ENCODE results near the gene INHBE. TPM values are rescaled to one million over a fixed set of nuclear protein-coding genes. Genes with fewer than 3 reads are reported as not detected.

The INHBE gene
- total and polyA plus RNA-seq, 2 experiments from 2014 or later: 5.6 to 29.0 TPM

DNA sequence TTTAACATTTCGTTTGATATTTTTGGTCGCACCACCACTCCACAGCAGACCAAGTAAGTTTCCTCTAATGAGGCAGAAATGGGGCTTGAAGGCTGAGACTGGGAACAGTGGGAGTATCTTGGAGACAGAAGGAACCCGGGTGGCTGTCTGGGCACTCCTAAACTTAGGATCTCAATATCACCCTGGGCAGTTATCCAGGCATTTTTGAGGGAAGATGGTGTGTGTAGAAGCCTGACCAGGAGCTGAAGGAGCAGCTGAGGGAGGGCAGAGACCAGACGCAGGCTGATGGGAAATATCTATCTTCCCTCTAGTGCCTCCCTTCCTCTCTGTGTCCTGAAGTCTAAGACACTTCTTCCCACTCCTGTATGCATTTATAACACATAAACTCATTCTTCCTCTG lies 43.5 kb downstream of the INHBE start:
- Histone ChIP-seq H3K36me3 (ENCODE audit: insufficient read depth) (peaks cover 80% of the 10 kb centered on the region), H3K27me3 (ENCODE audit: insufficient read depth) (no peaks in the 10 kb centered on the region), H3K4me1 (ENCODE audit: insufficient read depth) (no peaks in the 10 kb centered on the region), H4K20me1 (replicated peaks; ENCODE audit: insufficient read depth) (peaks cover 34% of the 10 kb centered on the region), H3K4me3 (no peak overlapping the region), H3K4me2 (no peak overlapping the region), H3K9me2 (ENCODE audit: insufficient read depth) (no peaks in the 10 kb centered on the region), H3K79me2 (replicated peaks; ENCODE audit: insufficient read depth) (peaks cover 23% of the 10 kb centered on the region), H3K27ac (ENCODE audit: low read depth) (no peak overlapping the region), H2AFZ (no peak overlapping the region), H3F3A (replicated peaks; ENCODE audit: low read depth) (peaks cover 38% of the 10 kb centered on the region)
- Mint-ChIP-seq H3K9me3 (no peaks in the 10 kb centered on the region), H3K4me1 (peaks cover 2% of the 10 kb centered on the region; the same call in 2 of the 3 replicates), H3K36me3 (ENCODE audit: low read depth) (peaks cover 97% of the 10 kb centered on the region), H3K4me3 (no peak overlapping the region), H3K27ac (peak overlapping the region; percentile 56; the same call in 1 of the 2 replicates), H3K27me3 (ENCODE audit: insufficient read depth, low read depth, poor library complexity) (peaks cover 13% of the 10 kb centered on the region)
- ATAC-seq: no peak
- TF ChIP-seq POLR2AphosphoS5 (IDR thresholded peaks at IDR 0.05; ENCODE audit: low read depth) (no peak), EZH2 (IDR thresholded peaks at IDR 0.05; ENCODE audit: low read depth, unreplicated experiment) (no peak), CREB1 (CRISPR knock-in tag; IDR thresholded peaks at IDR 0.05; ENCODE audit: low read depth) (no peak), EZH2phosphoT487 (IDR thresholded peaks at IDR 0.05; ENCODE audit: unreplicated experiment) (no peak), ZNF114 (CRISPR knock-in tag; IDR thresholded peaks at IDR 0.05) (no peak), STAT1 (IDR thresholded peaks at IDR 0.05; ENCODE audit: unreplicated experiment) (no peak), ZNF331 (CRISPR knock-in tag; IDR thresholded peaks at IDR 0.05; ENCODE audit: low read depth) (no peak), JUNB (IDR thresholded peaks at IDR 0.05; ENCODE audit: unreplicated experiment) (no peak)
- TF ChIP-seq, protein P1, sequence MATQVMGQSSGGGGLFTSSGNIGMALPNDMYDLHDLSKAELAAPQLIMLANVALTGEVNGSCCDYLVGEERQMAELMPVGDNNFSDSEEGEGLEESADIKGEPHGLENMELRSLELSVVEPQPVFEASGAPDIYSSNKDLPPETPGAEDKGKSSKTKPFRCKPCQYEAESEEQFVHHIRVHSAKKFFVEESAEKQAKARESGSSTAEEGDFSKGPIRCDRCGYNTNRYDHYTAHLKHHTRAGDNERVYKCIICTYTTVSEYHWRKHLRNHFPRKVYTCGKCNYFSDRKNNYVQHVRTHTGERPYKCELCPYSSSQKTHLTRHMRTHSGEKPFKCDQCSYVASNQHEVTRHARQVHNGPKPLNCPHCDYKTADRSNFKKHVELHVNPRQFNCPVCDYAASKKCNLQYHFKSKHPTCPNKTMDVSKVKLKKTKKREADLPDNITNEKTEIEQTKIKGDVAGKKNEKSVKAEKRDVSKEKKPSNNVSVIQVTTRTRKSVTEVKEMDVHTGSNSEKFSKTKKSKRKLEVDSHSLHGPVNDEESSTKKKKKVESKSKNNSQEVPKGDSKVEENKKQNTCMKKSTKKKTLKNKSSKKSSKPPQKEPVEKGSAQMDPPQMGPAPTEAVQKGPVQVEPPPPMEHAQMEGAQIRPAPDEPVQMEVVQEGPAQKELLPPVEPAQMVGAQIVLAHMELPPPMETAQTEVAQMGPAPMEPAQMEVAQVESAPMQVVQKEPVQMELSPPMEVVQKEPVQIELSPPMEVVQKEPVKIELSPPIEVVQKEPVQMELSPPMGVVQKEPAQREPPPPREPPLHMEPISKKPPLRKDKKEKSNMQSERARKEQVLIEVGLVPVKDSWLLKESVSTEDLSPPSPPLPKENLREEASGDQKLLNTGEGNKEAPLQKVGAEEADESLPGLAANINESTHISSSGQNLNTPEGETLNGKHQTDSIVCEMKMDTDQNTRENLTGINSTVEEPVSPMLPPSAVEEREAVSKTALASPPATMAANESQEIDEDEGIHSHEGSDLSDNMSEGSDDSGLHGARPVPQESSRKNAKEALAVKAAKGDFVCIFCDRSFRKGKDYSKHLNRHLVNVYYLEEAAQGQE (IDR thresholded peaks at IDR 0.05; ENCODE audit: unreplicated experiment): no peak
- TF ChIP-seq, protein P2, sequence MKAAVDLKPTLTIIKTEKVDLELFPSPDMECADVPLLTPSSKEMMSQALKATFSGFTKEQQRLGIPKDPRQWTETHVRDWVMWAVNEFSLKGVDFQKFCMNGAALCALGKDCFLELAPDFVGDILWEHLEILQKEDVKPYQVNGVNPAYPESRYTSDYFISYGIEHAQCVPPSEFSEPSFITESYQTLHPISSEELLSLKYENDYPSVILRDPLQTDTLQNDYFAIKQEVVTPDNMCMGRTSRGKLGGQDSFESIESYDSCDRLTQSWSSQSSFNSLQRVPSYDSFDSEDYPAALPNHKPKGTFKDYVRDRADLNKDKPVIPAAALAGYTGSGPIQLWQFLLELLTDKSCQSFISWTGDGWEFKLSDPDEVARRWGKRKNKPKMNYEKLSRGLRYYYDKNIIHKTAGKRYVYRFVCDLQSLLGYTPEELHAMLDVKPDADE (IDR thresholded peaks at IDR 0.05): no peak
- TF ChIP-seq, protein P3, sequence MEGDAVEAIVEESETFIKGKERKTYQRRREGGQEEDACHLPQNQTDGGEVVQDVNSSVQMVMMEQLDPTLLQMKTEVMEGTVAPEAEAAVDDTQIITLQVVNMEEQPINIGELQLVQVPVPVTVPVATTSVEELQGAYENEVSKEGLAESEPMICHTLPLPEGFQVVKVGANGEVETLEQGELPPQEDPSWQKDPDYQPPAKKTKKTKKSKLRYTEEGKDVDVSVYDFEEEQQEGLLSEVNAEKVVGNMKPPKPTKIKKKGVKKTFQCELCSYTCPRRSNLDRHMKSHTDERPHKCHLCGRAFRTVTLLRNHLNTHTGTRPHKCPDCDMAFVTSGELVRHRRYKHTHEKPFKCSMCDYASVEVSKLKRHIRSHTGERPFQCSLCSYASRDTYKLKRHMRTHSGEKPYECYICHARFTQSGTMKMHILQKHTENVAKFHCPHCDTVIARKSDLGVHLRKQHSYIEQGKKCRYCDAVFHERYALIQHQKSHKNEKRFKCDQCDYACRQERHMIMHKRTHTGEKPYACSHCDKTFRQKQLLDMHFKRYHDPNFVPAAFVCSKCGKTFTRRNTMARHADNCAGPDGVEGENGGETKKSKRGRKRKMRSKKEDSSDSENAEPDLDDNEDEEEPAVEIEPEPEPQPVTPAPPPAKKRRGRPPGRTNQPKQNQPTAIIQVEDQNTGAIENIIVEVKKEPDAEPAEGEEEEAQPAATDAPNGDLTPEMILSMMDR (conservative IDR thresholded peaks at IDR 0.05; ENCODE audit: low read depth in 2 of 2): no peak
- TF ChIP-seq, protein P4, sequence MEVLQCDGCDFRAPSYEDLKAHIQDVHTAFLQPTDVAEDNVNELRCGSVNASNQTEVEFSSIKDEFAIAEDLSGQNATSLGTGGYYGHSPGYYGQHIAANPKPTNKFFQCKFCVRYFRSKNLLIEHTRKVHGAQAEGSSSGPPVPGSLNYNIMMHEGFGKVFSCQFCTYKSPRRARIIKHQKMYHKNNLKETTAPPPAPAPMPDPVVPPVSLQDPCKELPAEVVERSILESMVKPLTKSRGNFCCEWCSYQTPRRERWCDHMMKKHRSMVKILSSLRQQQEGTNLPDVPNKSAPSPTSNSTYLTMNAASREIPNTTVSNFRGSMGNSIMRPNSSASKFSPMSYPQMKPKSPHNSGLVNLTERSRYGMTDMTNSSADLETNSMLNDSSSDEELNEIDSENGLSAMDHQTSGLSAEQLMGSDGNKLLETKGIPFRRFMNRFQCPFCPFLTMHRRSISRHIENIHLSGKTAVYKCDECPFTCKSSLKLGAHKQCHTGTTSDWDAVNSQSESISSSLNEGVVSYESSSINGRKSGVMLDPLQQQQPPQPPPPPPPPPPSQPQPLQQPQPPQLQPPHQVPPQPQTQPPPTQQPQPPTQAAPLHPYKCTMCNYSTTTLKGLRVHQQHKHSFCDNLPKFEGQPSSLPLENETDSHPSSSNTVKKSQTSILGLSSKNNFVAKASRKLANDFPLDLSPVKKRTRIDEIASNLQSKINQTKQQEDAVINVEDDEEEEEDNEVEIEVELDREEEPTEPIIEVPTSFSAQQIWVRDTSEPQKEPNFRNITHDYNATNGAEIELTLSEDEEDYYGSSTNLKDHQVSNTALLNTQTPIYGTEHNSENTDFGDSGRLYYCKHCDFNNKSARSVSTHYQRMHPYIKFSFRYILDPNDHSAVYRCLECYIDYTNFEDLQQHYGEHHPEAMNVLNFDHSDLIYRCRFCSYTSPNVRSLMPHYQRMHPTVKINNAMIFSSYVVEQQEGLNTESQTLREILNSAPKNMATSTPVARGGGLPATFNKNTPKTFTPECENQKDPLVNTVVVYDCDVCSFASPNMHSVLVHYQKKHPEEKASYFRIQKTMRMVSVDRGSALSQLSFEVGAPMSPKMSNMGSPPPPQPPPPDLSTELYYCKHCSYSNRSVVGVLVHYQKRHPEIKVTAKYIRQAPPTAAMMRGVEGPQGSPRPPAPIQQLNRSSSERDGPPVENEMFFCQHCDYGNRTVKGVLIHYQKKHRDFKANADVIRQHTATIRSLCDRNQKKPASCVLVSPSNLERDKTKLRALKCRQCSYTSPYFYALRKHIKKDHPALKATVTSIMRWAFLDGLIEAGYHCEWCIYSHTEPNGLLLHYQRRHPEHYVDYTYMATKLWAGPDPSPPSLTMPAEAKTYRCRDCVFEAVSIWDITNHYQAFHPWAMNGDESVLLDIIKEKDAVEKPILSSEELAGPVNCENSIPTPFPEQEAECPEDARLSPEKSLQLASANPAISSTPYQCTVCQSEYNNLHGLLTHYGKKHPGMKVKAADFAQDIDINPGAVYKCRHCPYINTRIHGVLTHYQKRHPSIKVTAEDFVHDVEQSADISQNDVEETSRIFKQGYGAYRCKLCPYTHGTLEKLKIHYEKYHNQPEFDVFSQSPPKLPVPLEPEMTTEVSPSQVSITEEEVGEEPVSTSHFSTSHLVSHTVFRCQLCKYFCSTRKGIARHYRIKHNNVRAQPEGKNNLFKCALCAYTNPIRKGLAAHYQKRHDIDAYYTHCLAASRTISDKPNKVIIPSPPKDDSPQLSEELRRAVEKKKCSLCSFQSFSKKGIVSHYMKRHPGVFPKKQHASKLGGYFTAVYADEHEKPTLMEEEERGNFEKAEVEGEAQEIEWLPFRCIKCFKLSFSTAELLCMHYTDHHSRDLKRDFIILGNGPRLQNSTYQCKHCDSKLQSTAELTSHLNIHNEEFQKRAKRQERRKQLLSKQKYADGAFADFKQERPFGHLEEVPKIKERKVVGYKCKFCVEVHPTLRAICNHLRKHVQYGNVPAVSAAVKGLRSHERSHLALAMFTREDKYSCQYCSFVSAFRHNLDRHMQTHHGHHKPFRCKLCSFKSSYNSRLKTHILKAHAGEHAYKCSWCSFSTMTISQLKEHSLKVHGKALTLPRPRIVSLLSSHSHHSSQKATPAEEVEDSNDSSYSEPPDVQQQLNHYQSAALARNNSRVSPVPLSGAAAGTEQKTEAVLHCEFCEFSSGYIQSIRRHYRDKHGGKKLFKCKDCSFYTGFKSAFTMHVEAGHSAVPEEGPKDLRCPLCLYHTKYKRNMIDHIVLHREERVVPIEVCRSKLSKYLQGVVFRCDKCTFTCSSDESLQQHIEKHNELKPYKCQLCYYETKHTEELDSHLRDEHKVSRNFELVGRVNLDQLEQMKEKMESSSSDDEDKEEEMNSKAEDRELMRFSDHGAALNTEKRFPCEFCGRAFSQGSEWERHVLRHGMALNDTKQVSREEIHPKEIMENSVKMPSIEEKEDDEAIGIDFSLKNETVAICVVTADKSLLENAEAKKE (CRISPR knock-in tag; IDR thresholded peaks at IDR 0.05): no peak
- no peak for DNase-seq (ENCODE audit: low spot score)
